Fibroblast of the aortic adventitia (primary cell): Measurements from ENCODE around the gene MAML3. TPM values are rescaled to one million over a fixed set of nuclear protein-coding genes. Genes with fewer than 3 reads are reported as not detected.
A peak's percentile ranks its signal among the peaks of the same experiment; 100 is the strongest.

ENCODE experiments used
- DNase-seq: peaks from one replicate; pipeline ENCODE4 v3.0.0-alpha.2; 2010; ENCODE audit warnings: low read depth
- H3K4me3 ChIP-seq: 2 replicates; pipeline ENCODE4 v1.5.1; 2011; ENCODE audit warnings: low read depth, mild to moderate bottlenecking, control low read depth, low read length, moderate library complexity
- CTCF ChIP-seq: IDR thresholded peaks from 2 replicates; pipeline ENCODE4 v1.5.1; 2011; ENCODE audit warnings: mild to moderate bottlenecking, low read length, control low read depth, inconsistent platforms; ENCODE audit not compliant: insufficient read depth
- total RNA-seq: library from RNA; depleted of rRNA; stranded (reverse); fragments of >200 nt; gene quantifications from 2 replicates; pipeline ENCODE4 v1.2.3, GENCODE V29; 2012; ENCODE audit warnings: low replicate concordance

The MAML3 gene
- total RNA-seq, 1 donor: 4.6 TPM

DNA sequence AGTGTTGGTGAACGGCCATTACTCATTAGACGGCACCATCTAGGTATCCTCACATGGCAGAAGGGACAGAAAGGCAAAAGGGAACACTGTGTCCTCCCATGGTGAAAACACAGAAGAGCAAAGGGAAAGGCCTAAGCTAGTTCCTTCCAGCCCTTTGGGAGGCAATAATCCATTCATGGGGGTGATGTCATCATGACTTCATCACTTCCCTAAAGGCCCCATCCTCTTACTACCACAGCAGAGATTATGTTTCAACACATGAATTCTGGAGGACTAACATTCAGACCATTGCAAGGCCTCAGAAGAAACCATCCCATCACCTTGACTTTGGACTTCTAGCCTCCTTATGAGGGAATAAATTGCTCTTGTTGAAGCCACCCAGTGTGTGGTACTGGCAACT is 250.1 kb downstream of the MAML3 start:
- TF ChIP-seq CTCF: no peak
- DNase-seq: no peak
- H3K4me3 ChIP-seq: no peak overlapping the region

DNA sequence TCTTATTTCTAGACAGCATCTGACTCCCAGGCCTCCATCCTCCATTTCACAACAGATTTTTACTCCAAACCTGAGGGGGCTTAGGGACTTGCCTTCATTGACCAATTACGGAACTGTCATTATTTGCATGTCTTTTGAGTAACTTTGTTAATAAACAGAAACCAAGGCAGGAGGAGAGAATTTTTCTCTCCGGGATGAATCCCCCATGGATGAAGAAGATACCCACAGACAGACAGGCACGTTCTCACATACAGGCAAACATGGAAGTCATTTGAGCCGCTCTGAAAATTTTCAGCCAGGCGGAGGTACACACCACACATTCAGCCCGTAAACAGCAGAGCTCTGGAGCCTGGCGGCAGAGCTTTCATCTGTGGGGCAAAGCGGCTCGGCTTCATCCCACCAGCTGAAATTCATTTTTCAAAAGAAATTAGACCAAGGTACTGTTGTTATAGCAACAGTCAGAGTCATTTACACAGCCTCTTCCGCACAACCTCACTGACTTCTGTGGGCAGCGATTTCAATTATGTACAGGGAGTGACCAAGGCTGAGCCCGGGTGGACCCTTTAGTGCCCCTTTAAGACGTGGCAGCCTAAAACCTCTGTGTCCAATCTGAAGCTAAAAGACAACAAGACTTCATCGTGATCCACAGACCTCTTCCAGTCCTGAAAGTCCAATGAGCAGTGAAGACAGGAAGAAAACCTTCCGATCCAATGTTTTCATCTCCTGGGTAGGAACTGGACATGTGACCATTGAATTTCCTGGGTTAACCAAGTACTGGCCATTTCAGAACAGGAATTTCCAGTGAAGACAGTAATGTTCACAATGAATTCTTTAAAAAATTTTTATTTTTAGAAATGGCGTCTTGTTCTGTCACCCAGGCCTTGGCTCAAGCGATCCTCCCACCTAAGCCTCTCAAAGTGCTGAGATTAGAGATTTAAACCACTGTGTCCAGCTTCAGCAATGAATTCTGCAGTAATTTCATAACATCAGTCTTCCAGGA is 251.4 kb downstream of the MAML3 start:
- no peak for DNase-seq
- peak overlapping the region; percentile 23 for H3K4me3 ChIP-seq
- no peak for TF ChIP-seq CTCF

GRCh38 chr4:139901531-139902320 is 252.3 kb downstream of the MAML3 start:
- H3K4me3 ChIP-seq: peak overlapping the region; percentile 10
- TF ChIP-seq CTCF: no peak
- peak; percentile 32 for DNase-seq

DNA sequence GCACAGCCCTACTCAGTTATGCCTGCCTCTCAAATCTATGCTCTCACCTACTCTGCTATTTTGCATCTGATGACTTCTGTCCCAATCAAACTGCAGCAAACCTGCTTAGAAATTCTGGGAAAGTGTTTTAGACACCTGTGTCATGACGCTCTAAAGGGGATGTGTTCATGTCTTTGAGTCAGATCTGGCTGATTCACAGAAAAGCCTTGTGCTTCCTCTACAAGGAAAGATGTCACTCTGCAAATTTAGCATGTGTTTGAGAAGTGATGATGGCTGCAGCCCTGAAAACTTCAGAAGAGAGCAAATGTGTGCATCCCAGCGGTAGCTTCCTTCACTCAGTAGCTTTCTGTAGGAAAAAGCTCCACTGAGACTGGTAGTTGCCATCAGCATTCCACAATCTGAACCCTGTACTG is 253.0 kb downstream of the MAML3 start:
- DNase-seq: no peak
- no peak overlapping the region for H3K4me3 ChIP-seq
- TF ChIP-seq CTCF: no peak

DNA sequence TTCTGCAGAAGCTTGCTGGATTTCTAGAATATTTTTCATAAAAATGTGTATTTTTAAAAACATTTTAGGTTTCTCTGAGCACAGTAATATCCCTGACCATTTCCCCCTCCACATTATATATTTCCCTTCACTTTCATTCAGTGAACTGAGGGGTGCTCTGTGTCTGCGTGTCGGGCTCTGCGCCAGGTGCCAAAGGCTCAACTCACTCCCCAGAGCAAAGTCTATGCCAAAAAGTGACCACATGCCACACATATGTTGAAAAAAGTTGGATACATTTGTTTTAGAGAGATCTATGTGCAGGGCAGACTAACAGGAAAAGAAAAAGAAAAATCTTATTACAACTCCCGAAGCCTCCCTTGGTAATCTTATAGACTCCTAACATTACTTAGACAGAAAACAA is 254.6 kb downstream of the MAML3 start:
- H3K4me3 ChIP-seq: no peak overlapping the region
- TF ChIP-seq CTCF: no peak
- no peak for DNase-seq

GRCh38 chr4:139898293-139898692 is 255.7 kb downstream of the MAML3 start:
- DNase-seq: no peak
- H3K4me3 ChIP-seq: no peak overlapping the region
- no peak for TF ChIP-seq CTCF
